ENCODE data around the gene OTOF. TPM values are rescaled to one million over a fixed set of nuclear protein-coding genes. Genes with fewer than 3 reads are reported as not detected.

OTOF gene
- total and polyA plus RNA-seq, 2 of the 4 experiments (the other 2 are of a cell fraction), result 0.03 TPM; not detected in 1

DNA sequence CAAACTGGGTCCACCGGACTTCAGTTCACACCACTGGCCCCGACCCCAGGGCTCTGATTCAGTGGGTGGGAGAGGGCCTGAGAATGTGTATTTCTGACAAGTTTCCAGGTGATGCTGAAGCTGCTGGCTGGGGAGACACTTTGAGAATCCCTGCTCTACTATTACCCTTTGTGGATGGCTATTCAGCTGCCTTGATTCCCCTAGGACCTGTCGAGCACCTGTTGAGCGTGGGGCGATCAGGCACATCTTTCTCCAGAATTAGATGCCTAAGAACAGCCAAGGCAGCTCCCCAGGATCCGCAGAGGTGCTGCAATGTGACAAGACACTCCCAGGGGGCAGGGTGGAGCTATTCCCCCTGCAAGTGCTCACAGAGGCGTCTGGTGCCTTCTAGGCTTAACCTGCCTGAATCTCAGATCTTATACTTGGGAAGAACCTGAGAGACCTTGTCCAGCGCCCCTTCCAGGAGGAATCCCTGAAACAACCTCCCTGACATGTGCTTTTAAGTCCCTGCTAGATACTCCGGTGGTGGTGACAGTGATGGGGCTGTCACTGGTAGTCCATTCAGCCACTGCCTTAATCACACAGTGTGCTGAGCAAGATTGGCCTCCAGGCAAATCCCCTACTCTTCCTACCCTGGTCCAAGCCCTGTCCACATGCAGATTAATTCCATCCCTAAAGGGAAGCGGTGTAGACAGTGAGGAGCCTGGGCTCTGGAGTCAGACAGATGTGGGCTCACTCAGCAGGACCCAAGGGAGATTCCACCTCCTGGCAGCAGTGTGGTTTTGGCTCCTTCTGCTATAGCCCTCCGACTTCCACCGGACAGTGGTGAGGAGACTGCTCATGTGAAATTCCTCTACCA, 43.4 kb upstream of the OTOF start:
- no peak for ATAC-seq (ENCODE audit: low read depth)

More for the DNA sequence above, 43.4 kb upstream of the OTOF start:
- no TSS peak for BruUV-seq (replicated peaks)
- POLR2A ChIA-PET (ENCODE audit: unreplicated experiment), result no interaction called here
- Histone ChIP-seq H2BK20ac (ENCODE audit: low read depth, low read length) (no peak overlapping the region), H3K4me1 (ENCODE audit: control insufficient read depth, insufficient read depth, low read length) (no peaks in the 10 kb centered on the region), H2AFZ (replicated peaks; ENCODE audit: low read length, poor library complexity) (peak overlapping the region; percentile 11), H3K9me3 (ENCODE audit: control insufficient read depth, insufficient read depth, low read length) (no peaks in the 10 kb centered on the region), H2BK15ac (ENCODE audit: low read depth, low read length) (no peak overlapping the region), H2AK5ac (ENCODE audit: low read depth, low read length) (no peak overlapping the region), H3K23ac (ENCODE audit: low read depth, low read length) (no peak overlapping the region), H3K36me3 (ENCODE audit: control insufficient read depth, insufficient read depth, low read length) (no peaks in the 10 kb centered on the region), H3K4me3 (ENCODE audit: insufficient read depth, low read depth, low read length) (no peak overlapping the region), H2BK5ac (ENCODE audit: low read depth, low read length, poor library complexity, severe bottlenecking) (no peak overlapping the region), H3K4me2 (ENCODE audit: low read depth, low read length) (no peak overlapping the region), H3K79me1 (ENCODE audit: low read depth in 1 of 2, low read length in 2 of 2) (no peaks in the 10 kb centered on the region), H4K8ac (ENCODE audit: low read depth in 2 of 2, low read length in 2 of 2) (no peak overlapping the region), H4K91ac (ENCODE audit: insufficient read depth, low read depth, low read length) (no peak overlapping the region), H2BK120ac (ENCODE audit: low read depth, low read length) (no peak overlapping the region), H3K18ac (ENCODE audit: low read depth, low read length) (no peak overlapping the region), H3K9me1 (ENCODE audit: insufficient read depth, low read length) (no peaks in the 10 kb centered on the region), H3K27ac (ENCODE audit: insufficient read depth, low read length) (no peak overlapping the region), H4K20me1 (ENCODE audit: insufficient read depth, low read length) (no peaks in the 10 kb centered on the region), H3K27me3 (ENCODE audit: control insufficient read depth, insufficient read depth, low read length) (peaks cover 59% of the 10 kb centered on the region), H3K4ac (ENCODE audit: low read depth, low read length) (no peak overlapping the region), H3K14ac (replicated peaks; ENCODE audit: low read depth, low read length) (no peak overlapping the region), H3K56ac (ENCODE audit: extremely low read depth, insufficient read depth, low read length) (no peak overlapping the region), H2AK9ac (replicated peaks; ENCODE audit: low read depth, low read length, poor library complexity) (peak overlapping the region; percentile 28), H4K5ac (ENCODE audit: low read depth, low read length) (no peak overlapping the region), H3K9ac (ENCODE audit: low read depth, low read length) (no peak overlapping the region)
- no peak for DNase-seq
- intact Hi-C loops (cut with micrococcal nuclease), result no loop called here
- WGBS, 2 experiments (ENCODE audit: extremely low coverage in 2 of 2, insufficient read length in 1 of 2), result 54% methylated on average over 2 of the region's 12 CpGs; no CpG with 5 or more reads in 1 of the 2 experiments
- TF ChIP-seq MAZ (IDR thresholded peaks at IDR 0.05; ENCODE audit: borderline replicate concordance, low read depth, low read length) (no peak), SMC3 (IDR thresholded peaks at IDR 0.05; ENCODE audit: low read depth, low read length) (peak; percentile 31; the same call in 1 of the 2 replicates)
- TF ChIP-seq, protein P1, sequence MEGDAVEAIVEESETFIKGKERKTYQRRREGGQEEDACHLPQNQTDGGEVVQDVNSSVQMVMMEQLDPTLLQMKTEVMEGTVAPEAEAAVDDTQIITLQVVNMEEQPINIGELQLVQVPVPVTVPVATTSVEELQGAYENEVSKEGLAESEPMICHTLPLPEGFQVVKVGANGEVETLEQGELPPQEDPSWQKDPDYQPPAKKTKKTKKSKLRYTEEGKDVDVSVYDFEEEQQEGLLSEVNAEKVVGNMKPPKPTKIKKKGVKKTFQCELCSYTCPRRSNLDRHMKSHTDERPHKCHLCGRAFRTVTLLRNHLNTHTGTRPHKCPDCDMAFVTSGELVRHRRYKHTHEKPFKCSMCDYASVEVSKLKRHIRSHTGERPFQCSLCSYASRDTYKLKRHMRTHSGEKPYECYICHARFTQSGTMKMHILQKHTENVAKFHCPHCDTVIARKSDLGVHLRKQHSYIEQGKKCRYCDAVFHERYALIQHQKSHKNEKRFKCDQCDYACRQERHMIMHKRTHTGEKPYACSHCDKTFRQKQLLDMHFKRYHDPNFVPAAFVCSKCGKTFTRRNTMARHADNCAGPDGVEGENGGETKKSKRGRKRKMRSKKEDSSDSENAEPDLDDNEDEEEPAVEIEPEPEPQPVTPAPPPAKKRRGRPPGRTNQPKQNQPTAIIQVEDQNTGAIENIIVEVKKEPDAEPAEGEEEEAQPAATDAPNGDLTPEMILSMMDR (conservative IDR thresholded peaks at IDR 0.05; ENCODE audit: low read depth, low read length), result 0 out of 2 replicates have a peak, but pooled peaks have one; percentile 16
- in situ Hi-C loops (cut with MboI; ENCODE audit: low sequenced_read_pairs), result no loop called here
- dilution Hi-C loops (cut with HindIII; ENCODE audit: low sequenced_read_pairs, unreplicated experiment), result no loop called here
- CTCF ChIA-PET, result no interaction called here
